Smooth muscle cell of the brain vasculature (primary cell): ENCODE measurements around the gene TNS1.
"Not testable (repeated sequence)": the region's sequence is repeated elsewhere in the genome, so short reads cannot be mapped to it uniquely, and the experiment has no call there.

ENCODE experiments used
- DNase-seq: peaks from one replicate; pipeline ENCODE4 v3.0.0-alpha.2; 2012; ENCODE audit warnings: low read depth, low spot score

Gene TNS1

DNA sequence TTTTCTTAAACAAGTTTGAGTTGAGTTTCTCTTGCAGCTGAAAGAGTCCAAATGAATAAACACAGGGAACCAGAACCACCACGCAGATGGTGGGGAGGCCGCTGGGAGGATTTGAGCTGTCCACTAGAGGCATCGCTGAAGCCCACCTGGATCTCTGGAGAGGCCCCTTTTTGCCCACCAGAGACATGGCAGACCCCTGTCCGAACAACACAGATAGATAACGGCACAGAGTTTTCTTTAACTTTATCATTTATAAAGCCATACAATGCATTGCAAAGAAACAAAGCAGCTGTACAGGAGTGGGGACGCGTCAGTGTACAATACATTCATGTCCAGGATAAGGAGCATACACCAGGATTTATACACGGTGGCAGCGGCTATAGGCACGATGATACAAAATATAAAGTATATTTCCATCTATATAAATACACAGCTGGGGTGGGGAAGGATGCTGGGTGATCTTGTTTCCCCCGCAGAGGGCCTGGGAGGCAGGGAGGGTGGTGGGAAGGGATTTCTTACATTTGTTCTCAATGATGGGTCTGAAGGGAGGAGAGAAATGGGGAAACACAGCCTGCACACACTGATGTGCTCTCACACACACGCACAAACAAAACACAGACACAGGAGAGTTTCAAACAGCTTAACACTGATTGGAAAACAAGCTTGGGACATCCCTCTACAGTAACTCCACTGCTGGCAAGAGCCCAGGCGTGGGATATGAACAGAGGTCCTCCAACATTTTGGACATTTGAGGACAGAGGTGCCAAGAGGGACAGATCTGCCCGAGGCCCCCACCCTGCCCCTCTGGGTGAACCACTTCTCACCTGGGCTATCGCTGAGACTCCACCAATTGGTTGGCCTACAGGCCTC is 203.0 kb downstream of the TNS1 start:
- DNase-seq, result no peak

GRCh38 chr2:217798743-217799562 is 203.8 kb downstream of the TNS1 start:
- no peak for DNase-seq

GRCh38 chr2:217798191-217798590 is 204.6 kb downstream of the TNS1 start:
- DNase-seq, result no peak

- DNase-seq, result no peak
Measured at GRCh38 chr2:217797661-217798069, 205.1 kb downstream of the TNS1 start.

DNA sequence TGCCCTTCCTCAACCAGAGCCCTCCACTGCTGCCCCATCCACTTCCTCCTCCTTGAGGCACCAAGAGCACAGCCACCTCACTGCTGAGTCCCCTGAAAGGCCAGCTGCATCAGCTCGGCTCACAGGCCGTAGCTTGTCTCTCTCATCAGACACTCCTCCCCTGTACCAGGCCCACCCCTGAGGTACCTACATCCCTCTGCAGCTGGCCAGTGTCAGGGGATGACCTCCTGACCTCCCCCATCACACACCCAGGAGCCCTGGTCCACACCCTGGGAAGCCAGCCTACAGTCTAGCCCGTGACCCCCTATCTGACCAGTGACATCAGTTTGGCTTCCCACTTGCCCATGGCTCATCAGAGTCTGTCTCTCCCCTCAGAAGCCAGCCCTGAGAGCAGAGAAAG is 205.6 kb downstream of the TNS1 start:
- DNase-seq, result no peak

DNA sequence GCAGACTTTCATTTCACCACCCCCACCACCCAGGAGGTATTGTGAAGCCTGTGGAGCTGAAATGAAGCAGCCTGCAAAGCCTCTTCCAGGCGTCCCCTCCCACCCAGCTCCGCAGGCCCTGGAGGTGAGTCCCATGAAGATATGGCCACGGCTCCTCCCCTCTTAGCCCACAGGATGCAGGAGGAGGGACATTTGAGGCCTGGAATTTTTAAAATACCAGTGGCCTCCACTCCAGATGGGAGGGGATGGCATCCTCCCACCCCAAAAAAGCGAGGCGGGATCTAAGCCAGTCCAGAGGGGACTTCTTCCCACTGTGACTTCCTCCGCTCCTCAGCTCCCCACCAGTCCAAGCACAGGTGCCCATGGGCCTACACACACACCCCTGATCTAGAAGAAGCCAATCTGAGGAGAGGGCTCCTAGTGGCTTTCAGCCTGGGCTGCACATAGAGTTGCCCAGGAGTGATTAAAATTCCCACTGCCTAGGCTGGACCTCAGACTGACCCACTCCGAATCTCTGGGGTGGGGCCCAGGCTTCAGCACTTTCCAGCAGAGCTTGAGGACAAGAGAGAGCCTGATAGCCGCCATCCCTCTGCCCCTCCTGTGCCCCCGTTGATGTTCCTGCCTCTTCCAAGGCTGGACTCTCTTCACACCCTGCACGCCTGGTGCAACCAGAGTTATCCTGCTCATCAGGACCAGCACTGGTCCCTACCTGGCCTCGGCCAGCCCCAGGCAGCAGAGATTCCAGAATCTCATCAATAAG is 206.9 kb downstream of the TNS1 start:
- no peak for DNase-seq

- no peak for DNase-seq
Measured at GRCh38 chr2:217795067-217795466, 207.7 kb downstream of the TNS1 start.

DNA sequence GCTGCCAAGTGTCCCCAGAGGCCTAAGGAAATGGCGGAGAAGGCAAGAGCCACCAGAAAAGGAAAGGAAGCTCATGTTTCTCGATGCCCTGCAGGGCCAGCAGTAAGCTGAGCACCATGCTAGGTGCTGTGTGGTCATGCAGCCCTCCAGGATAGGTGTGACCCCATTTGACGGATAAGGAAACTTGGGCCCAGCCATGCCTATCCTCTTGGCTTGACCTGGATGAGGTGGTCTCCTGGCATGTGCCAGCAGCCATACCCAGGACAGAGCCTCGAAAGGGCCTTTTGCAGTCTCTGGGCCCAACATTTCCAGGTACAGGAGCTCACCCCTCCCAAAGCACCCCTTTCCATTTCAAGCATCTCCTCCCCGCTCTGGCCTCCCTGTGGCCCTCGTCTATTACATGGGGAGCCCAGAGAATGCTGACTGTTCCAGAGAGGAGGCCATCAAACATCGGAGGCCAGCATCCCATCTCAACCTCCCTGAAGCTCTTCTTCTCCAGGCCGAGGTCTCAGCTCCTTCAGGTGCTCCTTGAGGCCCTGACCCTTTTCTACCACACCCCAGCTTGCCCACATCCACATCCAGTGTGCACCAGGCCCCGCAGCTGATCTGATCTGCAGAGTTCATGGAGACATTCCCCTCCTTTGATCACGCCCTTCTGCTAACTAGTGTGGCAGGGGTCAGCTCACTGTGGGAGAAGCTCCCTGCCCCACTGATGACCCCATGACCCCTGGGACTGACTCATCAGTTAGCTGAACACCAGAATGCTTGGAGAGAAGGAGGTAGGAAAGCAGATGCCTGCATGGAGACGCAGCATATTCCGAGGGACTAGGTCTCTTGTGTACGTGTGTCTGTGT is 208.4 kb downstream of the TNS1 start:
- DNase-seq, result no peak

- no peak for DNase-seq
Measured at GRCh38 chr2:217793566-217794132, 209.1 kb downstream of the TNS1 start.

DNA sequence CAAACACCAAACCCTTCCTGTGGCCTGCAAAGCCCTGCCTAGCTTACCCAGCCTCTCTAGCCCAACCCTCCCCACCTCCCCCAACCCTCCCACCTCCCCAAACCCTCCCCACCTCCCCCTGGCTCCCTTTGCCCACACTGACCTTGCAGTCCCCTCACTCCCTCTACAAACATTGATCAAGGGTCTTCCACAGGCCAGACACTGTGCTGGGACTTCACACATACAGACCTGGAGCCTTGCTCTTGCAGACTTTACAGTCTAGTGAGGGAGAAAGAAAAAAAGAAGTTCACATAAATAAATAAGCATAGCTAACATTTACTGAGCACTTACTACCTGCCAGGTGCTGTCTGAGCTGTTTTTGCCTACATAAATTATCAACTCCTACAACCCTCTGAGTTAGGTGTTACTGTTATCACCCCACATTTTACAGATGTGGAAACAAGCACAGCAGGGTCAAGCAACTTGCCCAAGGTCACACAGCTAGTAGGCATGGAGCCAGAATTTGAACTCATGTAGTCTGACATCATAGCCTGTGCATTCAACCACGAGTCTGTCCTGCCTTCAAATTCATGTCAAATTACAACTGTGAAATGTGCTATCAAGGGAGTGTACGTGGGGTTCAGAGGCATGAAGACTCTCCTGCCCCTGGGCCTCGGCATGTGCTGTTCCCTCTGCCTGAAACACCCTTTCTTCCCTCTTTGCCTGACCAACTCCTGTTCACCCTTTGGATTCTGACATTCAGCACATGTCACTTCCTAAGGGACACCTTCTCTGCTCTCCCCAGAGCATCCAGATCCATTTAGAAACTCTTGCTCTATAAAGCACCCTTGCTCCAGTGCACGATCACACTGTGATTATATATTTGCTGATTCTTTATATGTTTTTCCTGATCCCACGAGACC is 209.9 kb downstream of the TNS1 start:
- DNase-seq, result no peak

GRCh38 chr2:217791551-217791950 is 211.2 kb downstream of the TNS1 start:
- DNase-seq, result no peak

GRCh38 chr2:217790681-217791392 is 212.0 kb downstream of the TNS1 start:
- no peak for DNase-seq

GRCh38 chr2:217790195-217790594 is 212.6 kb downstream of the TNS1 start:
- no peak for DNase-seq

- DNase-seq, result no peak
Measured at GRCh38 chr2:217789736-217790181, 213.0 kb downstream of the TNS1 start.

GRCh38 chr2:217789003-217789735 is 213.6 kb downstream of the TNS1 start:
- DNase-seq, result peak; percentile 43

DNA sequence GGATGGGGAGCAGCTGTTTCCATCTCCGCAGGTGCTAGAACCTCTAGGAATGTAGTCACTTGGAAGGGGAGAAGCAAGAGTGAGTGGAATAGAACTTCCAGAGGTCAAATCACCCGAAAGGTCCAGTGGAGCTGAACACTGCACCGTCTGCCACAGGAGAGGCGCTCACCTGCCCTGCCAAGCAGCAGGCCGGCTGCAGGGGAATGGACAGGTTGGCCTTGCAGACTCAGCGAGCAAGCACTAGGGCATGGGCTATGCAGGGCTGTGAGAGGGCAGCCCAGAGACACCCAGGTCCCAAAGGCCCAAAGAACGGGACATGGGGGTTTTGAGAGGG is 214.2 kb downstream of the TNS1 start:
- DNase-seq, result no peak

DNA sequence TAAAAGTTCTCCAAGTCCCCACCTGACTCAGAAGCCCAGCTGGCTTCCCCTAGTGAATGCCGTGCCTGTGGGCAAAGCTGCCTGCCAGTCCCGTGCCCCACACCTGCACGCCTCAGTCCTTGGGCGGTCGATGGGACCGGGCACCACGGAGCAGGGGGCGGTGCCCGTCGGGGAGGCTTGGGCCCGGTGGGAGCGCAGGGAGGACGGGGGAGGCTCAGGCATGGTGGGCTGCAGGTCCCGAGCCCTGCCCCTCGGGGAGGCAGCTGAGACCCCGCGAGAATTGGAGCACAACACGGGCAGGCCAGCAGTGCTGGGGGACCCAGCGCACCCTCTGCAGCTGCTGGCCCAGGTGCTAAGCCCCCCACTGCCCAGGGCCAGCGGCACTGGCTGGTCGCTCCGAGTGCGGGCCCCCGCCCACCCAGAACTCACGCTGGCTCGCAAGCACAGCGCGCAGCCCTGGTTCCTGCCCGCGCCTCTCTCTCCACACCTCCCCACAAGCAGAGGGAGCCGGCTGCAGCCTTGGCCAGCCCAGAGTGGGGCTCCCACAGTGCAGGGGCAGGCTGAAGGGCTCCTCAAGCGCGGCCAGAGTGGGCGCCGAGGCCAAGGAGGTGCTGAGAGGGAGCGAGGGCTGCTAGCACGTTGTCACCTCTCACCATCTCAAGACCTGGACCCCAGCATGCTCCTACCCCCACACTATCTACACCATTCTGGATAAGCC is 215.5 kb downstream of the TNS1 start:
- no peak for DNase-seq

DNA sequence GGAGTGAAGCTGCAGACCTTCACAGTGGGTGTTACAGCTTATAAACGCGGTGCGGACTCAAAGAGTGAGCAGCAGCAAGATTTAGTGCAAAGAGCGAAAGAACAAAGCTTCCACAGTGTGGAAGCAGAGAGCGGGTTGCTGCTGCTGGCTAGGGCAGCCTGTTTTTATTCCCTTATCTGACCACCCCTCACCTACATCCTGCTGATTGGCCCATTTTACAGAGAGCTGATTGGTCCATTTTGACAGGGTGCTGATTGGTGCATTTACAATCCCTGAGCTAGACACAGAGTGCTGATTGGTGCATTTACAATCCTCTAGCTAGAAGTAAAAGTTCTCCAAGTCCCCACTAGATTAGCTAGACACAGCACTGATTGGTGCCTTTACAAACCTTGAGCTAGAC is 216.2 kb downstream of the TNS1 start:
- not testable (repeated sequence) for DNase-seq
